Measurements from ENCODE around the gene SLFN12L. TPM values are rescaled to one million over a fixed set of nuclear protein-coding genes. Genes with fewer than 3 reads are reported as not detected.
"Not testable (repeated sequence)": the region's sequence is repeated elsewhere in the genome, so short reads cannot be mapped to it uniquely, and the experiment has no call there.

The SLFN12L gene
- total RNA-seq, 1 experiment from 2014 or later = not detected

GRCh38 chr17:35531160-35531559 lies 6.3 kb downstream of the SLFN12L start:
- ChIA-PET CTCF (no interaction called here), POLR2A (ENCODE audit: unreplicated experiment) (no interaction called here)
- DNase-seq (no peak), ATAC-seq (no peak)
- no peak overlapping the region for H3K9ac ChIP-seq (ENCODE audit: low read length)
- H3K79me2 ChIP-seq (ENCODE audit: low read length) = no peaks in the 10 kb centered on the region
- H3K27me3 ChIP-seq (ENCODE audit: low read length) = no peaks in the 10 kb centered on the region
- H3F3A ChIP-seq (ENCODE audit: low read length, unreplicated experiment) = no peaks in the 10 kb centered on the region
- no peak overlapping the region for H3K4me3 ChIP-seq (ENCODE audit: low read length)
- BruUV-seq (replicated peaks) = no TSS peak
- H4K20me1 ChIP-seq (ENCODE audit: low read length) = no peaks in the 10 kb centered on the region
- intact Hi-C loops (cut with micrococcal nuclease) = loop anchor here (5.0 kb wide), 1 partner anchor 274 kb away; no protein-coding TSS in a partner anchor
- TF ChIP-seq EZH2 (IDR thresholded peaks at IDR 0.05; ENCODE audit: low read length, unreplicated experiment) = no peak
- TF ChIP-seq EZH2phosphoT487 (IDR thresholded peaks at IDR 0.05; ENCODE audit: borderline replicate concordance, low read length) = no peak
- no peak for TF ChIP-seq CTCF (conservative IDR thresholded peaks at IDR 0.05; ENCODE audit: low read depth, low read length)
- H2AFZ ChIP-seq (ENCODE audit: low read length) = no peak overlapping the region
- no peaks in the 10 kb centered on the region for H3K4me1 ChIP-seq (ENCODE audit: insufficient read depth, low read length)
- H3K4me2 ChIP-seq (ENCODE audit: low read length) = no peak overlapping the region
- no peaks in the 10 kb centered on the region for H3K9me2 ChIP-seq (replicated peaks; ENCODE audit: low read length)
- no peaks in the 10 kb centered on the region for H3K36me3 ChIP-seq (ENCODE audit: low read depth, low read length)
- no peaks in the 10 kb centered on the region for H3K9me3 ChIP-seq (ENCODE audit: low read length)
- no peak overlapping the region for H3K27ac ChIP-seq (ENCODE audit: low read length)

GRCh38 chr17:35529866-35530265 lies 7.6 kb downstream of the SLFN12L start:
- no TSS peak for BruUV-seq (replicated peaks)
- no peaks in the 10 kb centered on the region for H3F3A ChIP-seq (ENCODE audit: low read length, unreplicated experiment)
- ATAC-seq (no peak), DNase-seq (no peak)
- POLR2A ChIA-PET (ENCODE audit: unreplicated experiment) = no interaction called here
- H3K27me3 ChIP-seq (ENCODE audit: low read length) = no peaks in the 10 kb centered on the region
- no peak for TF ChIP-seq EZH2 (IDR thresholded peaks at IDR 0.05; ENCODE audit: low read length, unreplicated experiment)
- no peak for TF ChIP-seq CTCF (conservative IDR thresholded peaks at IDR 0.05; ENCODE audit: low read depth, low read length)
- TF ChIP-seq EZH2phosphoT487 (IDR thresholded peaks at IDR 0.05; ENCODE audit: borderline replicate concordance, low read length) = no peak
- CTCF ChIA-PET = no interaction called here
- H3K4me2 ChIP-seq (ENCODE audit: low read length) = no peak overlapping the region
- H3K9me3 ChIP-seq (ENCODE audit: low read length) = no peaks in the 10 kb centered on the region
- no peaks in the 10 kb centered on the region for H4K20me1 ChIP-seq (ENCODE audit: low read length)
- no peak overlapping the region for H3K27ac ChIP-seq (ENCODE audit: low read length)
- no peaks in the 10 kb centered on the region for H3K9me2 ChIP-seq (replicated peaks; ENCODE audit: low read length)
- H2AFZ ChIP-seq (ENCODE audit: low read length) = no peak overlapping the region
- H3K36me3 ChIP-seq (ENCODE audit: low read depth, low read length) = no peaks in the 10 kb centered on the region
- intact Hi-C loops (cut with micrococcal nuclease) = loop anchor here (5.0 kb wide), 1 partner anchor 273 kb away; no protein-coding TSS in a partner anchor
- no peak overlapping the region for H3K4me3 ChIP-seq (ENCODE audit: low read length)
- H3K79me2 ChIP-seq (ENCODE audit: low read length) = no peaks in the 10 kb centered on the region
- no peak overlapping the region for H3K9ac ChIP-seq (ENCODE audit: low read length)
- H3K4me1 ChIP-seq (ENCODE audit: insufficient read depth, low read length) = no peaks in the 10 kb centered on the region

GRCh38 chr17:35529326-35529725 lies 8.2 kb downstream of the SLFN12L start:
- POLR2A ChIA-PET (ENCODE audit: unreplicated experiment); H3K27ac ChIP-seq (ENCODE audit: low read length); H3K9me2 ChIP-seq (replicated peaks; ENCODE audit: low read length); H3K4me1 ChIP-seq (ENCODE audit: insufficient read depth, low read length); ATAC-seq; H3K9ac ChIP-seq (ENCODE audit: low read length); CTCF ChIA-PET; H3K4me2 ChIP-seq (ENCODE audit: low read length); intact Hi-C loops (cut with micrococcal nuclease); H3K27me3 ChIP-seq (ENCODE audit: low read length); H4K20me1 ChIP-seq (ENCODE audit: low read length); H3F3A ChIP-seq (ENCODE audit: low read length, unreplicated experiment); H3K9me3 ChIP-seq (ENCODE audit: low read length); H2AFZ ChIP-seq (ENCODE audit: low read length); H3K4me3 ChIP-seq (ENCODE audit: low read length); H3K79me2 ChIP-seq (ENCODE audit: low read length); BruUV-seq (replicated peaks); DNase-seq; H3K36me3 ChIP-seq (ENCODE audit: low read depth, low read length): not testable (repeated sequence)
